Mammary epithelial cell (primary cell): ENCODE measurements around the gene EGFL6.

ENCODE experiments used
- EZH2 ChIP-seq: IDR thresholded peaks from 2 replicates; pipeline ENCODE4 v1.6.1; 2012; ENCODE audit warnings: low read length, inconsistent platforms, borderline replicate concordance
- TF ChIP-seq, protein P1 (sequence below), 2 donors: IDR thresholded peaks in 1 of 2; conservative IDR thresholded peaks in 1 of 2; 2 replicates each; pipeline ENCODE4 v1.5.1; 2011 to 2012; ENCODE audit warnings: inconsistent platforms in 2 of 2, low read length in 2 of 2, mild to moderate bottlenecking in 2 of 2, control low read depth in 1 of 2, low read depth in 1 of 2; ENCODE audit not compliant: insufficient read depth in 1 of 2; ENCODE audit errors: extremely low read depth in 1 of 2

DNA sequence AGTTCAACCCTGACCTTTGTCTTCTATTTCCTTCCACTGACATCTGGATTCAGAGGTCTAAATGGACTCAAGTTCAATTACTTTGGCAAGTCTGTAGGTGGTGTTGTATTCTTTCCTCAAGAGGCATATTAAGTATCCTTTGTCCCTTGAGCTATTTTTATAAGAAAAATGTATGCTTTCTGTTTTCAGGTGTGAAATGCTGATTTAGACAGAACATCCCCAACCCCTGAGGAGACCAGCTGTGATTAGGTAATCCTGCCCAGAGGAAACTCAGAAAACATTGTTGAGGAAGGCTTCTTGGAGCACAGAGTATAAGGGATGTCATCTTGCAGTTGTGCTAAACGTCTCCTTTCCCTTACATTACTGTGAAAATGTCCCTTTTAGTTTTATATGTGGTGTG, 46.6 kb upstream of the EGFL6 start:
- TF ChIP-seq, protein P1, sequence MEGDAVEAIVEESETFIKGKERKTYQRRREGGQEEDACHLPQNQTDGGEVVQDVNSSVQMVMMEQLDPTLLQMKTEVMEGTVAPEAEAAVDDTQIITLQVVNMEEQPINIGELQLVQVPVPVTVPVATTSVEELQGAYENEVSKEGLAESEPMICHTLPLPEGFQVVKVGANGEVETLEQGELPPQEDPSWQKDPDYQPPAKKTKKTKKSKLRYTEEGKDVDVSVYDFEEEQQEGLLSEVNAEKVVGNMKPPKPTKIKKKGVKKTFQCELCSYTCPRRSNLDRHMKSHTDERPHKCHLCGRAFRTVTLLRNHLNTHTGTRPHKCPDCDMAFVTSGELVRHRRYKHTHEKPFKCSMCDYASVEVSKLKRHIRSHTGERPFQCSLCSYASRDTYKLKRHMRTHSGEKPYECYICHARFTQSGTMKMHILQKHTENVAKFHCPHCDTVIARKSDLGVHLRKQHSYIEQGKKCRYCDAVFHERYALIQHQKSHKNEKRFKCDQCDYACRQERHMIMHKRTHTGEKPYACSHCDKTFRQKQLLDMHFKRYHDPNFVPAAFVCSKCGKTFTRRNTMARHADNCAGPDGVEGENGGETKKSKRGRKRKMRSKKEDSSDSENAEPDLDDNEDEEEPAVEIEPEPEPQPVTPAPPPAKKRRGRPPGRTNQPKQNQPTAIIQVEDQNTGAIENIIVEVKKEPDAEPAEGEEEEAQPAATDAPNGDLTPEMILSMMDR (conservative IDR thresholded peaks at IDR 0.05 in 1 of 2, IDR thresholded peaks at IDR 0.05 in 1 of 2; ENCODE audit: extremely low read depth in 1 of 2, insufficient read depth in 1 of 2, low read depth in 1 of 2, low read length in 2 of 2): peak in 1 of 2 donors; percentile 26
- TF ChIP-seq EZH2: no peak
